Peyer's patch (tissue), 4 donors: ENCODE measurements around the gene DPYD.

Source experiments
- POLR2A ChIP-seq, 2 donors: fragments of 450-650 bp; IDR thresholded peaks; one replicate each; pipeline ENCODE4 v1.5.1; 2017; ENCODE audit warnings: antibody characterized with exemption in 2 of 2, mild to moderate bottlenecking in 2 of 2, moderate library complexity in 2 of 2
- TF ChIP-seq, protein P1 (sequence below), 6 experiments: fragments of 450-650 bp in 4 of 6; fragments of 200-600 bp in 2 of 6; sonication (generic) in 1 of 6; IDR thresholded peaks; one replicate each; pipeline ENCODE4 v1.5.1; 2017 to 2019; ENCODE audit warnings: antibody characterized with exemption in 6 of 6, mild to moderate bottlenecking in 3 of 6, moderate library complexity in 1 of 6

DNA sequence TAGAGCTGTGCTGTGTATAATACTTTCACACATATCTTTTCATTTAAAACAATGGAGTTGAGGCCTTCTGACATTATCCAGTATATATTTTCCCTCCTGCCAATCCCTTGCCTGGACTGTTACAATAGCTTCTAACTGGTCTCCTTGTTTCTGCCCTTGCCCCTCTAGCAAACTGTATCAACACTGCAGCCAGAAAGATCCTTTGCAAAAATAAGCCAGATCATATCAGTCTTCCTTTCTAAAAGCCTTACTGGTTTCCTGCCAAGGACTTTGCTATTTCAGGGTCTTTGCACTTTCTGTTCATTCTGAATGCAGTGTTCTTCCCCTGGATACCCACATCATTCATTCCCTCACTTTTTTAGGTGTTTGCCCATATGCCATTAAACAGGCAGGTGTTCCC is 829.2 kb downstream of the DPYD start:
- TF ChIP-seq, protein P1, sequence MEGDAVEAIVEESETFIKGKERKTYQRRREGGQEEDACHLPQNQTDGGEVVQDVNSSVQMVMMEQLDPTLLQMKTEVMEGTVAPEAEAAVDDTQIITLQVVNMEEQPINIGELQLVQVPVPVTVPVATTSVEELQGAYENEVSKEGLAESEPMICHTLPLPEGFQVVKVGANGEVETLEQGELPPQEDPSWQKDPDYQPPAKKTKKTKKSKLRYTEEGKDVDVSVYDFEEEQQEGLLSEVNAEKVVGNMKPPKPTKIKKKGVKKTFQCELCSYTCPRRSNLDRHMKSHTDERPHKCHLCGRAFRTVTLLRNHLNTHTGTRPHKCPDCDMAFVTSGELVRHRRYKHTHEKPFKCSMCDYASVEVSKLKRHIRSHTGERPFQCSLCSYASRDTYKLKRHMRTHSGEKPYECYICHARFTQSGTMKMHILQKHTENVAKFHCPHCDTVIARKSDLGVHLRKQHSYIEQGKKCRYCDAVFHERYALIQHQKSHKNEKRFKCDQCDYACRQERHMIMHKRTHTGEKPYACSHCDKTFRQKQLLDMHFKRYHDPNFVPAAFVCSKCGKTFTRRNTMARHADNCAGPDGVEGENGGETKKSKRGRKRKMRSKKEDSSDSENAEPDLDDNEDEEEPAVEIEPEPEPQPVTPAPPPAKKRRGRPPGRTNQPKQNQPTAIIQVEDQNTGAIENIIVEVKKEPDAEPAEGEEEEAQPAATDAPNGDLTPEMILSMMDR (IDR thresholded peaks at IDR 0.05) = no peak
- TF ChIP-seq POLR2A (IDR thresholded peaks at IDR 0.05) = no peak
